Endothelial cell (in vitro differentiated cells): Measurements from ENCODE around the gene LEP. TPM values are rescaled to one million over a fixed set of nuclear protein-coding genes. Genes with fewer than 3 reads are reported as not detected.

Source experiments
- DNase-seq: peaks from one replicate; pipeline ENCODE4 v3.0.0; 2021; ENCODE audit warnings: low spot score
- H3K27ac Mint-ChIP-seq: one replicate; pipeline ENCODE4 v1.8.0; 2021; ENCODE audit warnings: mixed read lengths, inconsistent platforms; ENCODE audit not compliant: unreplicated experiment
- H3K27me3 Mint-ChIP-seq: one replicate; pipeline ENCODE4 v1.8.0; 2021; ENCODE audit warnings: mild to moderate bottlenecking, moderate library complexity, mixed read lengths, inconsistent platforms; ENCODE audit not compliant: unreplicated experiment
- H3K36me3 Mint-ChIP-seq: one replicate; pipeline ENCODE4 v1.8.0; 2021; ENCODE audit warnings: mild to moderate bottlenecking, low read depth, mixed read lengths, inconsistent platforms; ENCODE audit not compliant: unreplicated experiment
- H3K4me1 Mint-ChIP-seq: one replicate; pipeline ENCODE4 v1.8.0; 2021; ENCODE audit warnings: mild to moderate bottlenecking, mixed read lengths, inconsistent platforms; ENCODE audit not compliant: unreplicated experiment
- H3K4me3 Mint-ChIP-seq: one replicate; pipeline ENCODE4 v1.8.0; 2021; ENCODE audit warnings: mild to moderate bottlenecking, mixed read lengths, inconsistent platforms; ENCODE audit not compliant: unreplicated experiment
- H3K9me3 Mint-ChIP-seq: one replicate; pipeline ENCODE4 v1.8.0; 2021; ENCODE audit warnings: mixed read lengths, inconsistent platforms; ENCODE audit not compliant: unreplicated experiment
- total RNA-seq: library from RNA; stranded (reverse); fragmentation: NEBNext Ultra II Directional; extraction: Animal tissue kit (Norgen Biotek cat#: 25700); gene quantifications from one replicate; pipeline ENCODE4 v1.2.1, GENCODE V29; 2021; ENCODE audit not compliant: unreplicated experiment
- TF ChIP-seq, protein P1 (sequence below): fragments of 200-600 bp; sonication (generic); IDR thresholded peaks from one replicate; pipeline ENCODE4 v1.5.0; 2021; ENCODE audit warnings: antibody characterized with exemption; ENCODE audit not compliant: unreplicated experiment

LEP gene
- total RNA-seq, 1 donor from 2014 or later: not detected

DNA sequence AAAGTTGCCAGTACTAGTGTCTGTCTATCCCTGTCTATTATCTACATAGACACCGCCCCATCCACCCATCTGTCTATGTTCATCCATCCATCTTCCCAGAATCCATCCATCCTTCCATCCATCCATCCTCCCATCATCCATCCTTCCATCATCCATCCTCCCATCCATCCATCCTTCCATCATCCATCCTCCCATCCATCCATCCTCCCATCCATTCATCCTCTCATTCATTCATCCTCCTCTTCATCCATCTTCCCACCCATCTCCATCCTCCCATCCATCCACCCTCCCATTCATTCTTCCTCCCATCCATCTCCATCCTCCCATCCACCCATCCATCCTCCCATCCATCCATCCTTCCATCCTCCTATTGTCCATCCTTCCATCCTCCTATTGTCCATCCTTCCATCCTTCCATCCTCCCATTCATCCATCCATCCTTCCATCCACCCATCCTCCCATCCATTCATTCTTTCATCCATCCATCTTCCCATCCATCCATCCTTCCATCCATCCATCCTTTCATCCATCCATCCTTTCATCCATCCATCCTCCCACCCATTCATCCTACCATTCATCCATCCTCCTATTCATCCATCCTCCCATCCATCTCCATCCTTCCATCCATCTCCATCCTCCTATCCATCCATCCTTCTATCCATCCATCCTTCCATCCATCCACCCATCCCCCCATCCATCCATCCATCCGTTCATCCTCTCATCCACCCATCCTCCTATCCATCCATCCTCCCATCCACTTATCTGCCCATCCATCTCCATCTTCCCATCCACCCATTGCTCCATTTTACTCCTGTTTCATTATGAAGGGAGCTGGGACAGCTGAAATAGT is 14.7 kb upstream of the LEP start:
- Mint-ChIP-seq H3K27me3 (peaks cover 13% of the 10 kb centered on the region), H3K9me3 (no peaks in the 10 kb centered on the region), H3K27ac (no peak overlapping the region), H3K4me1 (no peaks in the 10 kb centered on the region), H3K4me3 (no peak overlapping the region), H3K36me3 (no peaks in the 10 kb centered on the region)
- DNase-seq: no peak
- TF ChIP-seq, protein P1, sequence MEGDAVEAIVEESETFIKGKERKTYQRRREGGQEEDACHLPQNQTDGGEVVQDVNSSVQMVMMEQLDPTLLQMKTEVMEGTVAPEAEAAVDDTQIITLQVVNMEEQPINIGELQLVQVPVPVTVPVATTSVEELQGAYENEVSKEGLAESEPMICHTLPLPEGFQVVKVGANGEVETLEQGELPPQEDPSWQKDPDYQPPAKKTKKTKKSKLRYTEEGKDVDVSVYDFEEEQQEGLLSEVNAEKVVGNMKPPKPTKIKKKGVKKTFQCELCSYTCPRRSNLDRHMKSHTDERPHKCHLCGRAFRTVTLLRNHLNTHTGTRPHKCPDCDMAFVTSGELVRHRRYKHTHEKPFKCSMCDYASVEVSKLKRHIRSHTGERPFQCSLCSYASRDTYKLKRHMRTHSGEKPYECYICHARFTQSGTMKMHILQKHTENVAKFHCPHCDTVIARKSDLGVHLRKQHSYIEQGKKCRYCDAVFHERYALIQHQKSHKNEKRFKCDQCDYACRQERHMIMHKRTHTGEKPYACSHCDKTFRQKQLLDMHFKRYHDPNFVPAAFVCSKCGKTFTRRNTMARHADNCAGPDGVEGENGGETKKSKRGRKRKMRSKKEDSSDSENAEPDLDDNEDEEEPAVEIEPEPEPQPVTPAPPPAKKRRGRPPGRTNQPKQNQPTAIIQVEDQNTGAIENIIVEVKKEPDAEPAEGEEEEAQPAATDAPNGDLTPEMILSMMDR: no peak

DNA sequence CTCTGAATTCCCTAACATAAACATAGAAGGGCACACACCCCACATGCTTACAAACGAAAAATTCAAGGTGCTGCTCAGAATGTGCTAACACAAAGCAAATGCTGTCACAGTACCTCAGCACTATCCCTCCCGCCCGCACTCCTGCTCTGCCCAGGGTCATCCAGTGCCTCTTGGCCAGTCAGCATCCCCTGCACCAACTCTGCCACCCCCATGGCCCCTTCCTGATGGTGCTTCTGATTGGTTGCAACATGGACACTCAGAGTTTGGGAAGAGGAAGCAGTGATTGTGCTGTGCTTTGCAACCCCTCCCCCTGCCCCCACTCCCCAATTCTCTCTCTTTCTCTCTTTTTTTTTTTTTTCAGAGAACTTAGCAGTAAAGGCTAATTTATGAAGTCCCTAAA is 13.8 kb upstream of the LEP start:
- no peak for DNase-seq
- no peaks in the 10 kb centered on the region for H3K9me3 Mint-ChIP-seq
- TF ChIP-seq, protein P1: no peak
- H3K4me1 Mint-ChIP-seq: no peaks in the 10 kb centered on the region
- no peak overlapping the region for H3K27ac Mint-ChIP-seq
- H3K4me3 Mint-ChIP-seq: no peak overlapping the region
- H3K27me3 Mint-ChIP-seq: peaks cover 10% of the 10 kb centered on the region
- H3K36me3 Mint-ChIP-seq: no peaks in the 10 kb centered on the region

DNA sequence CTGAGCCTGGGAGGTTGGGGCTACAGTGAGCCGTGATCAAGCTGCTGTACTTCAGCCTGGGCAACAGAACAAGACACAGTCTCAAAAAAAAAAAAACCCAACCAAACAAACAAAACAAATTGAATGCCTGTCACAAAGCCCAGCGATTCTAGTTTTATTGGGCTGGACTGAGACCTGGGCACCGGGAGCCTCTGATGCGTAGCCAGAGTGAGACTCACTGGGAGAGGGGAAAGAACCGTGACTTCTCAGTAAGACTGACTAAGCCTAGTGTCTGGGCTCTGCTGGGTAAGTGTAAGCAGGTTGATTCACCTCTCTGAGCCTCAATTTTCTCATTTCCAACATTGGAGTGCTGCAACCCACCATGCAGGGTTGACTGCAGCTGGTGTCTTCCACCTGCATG is 10.1 kb upstream of the LEP start:
- H3K4me3 Mint-ChIP-seq: no peak overlapping the region
- H3K36me3 Mint-ChIP-seq: no peaks in the 10 kb centered on the region
- H3K9me3 Mint-ChIP-seq: no peaks in the 10 kb centered on the region
- H3K4me1 Mint-ChIP-seq: no peaks in the 10 kb centered on the region
- peaks cover 7% of the 10 kb centered on the region for H3K27me3 Mint-ChIP-seq
- TF ChIP-seq, protein P1: no peak
- H3K27ac Mint-ChIP-seq: no peak overlapping the region
- DNase-seq: no peak

DNA sequence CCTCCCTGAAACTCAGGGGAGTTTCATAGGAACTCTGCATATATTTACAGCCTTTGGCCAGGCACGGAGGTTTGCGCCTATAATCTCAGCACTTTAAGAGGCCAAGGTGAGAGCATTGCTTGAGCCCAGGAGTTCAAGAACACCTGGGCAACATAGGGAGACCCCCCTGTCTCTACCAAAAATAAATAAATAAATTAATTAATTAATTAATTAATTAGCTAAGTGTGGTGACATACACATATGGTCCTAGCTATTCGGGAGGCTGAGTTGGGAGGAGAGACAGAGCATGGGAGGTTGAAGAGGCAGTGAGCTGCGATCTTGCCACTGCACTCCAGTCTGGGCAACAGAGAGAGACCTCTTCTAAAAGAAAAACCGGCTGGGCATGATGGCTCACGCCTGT is 9.4 kb upstream of the LEP start:
- DNase-seq: no peak

DNA sequence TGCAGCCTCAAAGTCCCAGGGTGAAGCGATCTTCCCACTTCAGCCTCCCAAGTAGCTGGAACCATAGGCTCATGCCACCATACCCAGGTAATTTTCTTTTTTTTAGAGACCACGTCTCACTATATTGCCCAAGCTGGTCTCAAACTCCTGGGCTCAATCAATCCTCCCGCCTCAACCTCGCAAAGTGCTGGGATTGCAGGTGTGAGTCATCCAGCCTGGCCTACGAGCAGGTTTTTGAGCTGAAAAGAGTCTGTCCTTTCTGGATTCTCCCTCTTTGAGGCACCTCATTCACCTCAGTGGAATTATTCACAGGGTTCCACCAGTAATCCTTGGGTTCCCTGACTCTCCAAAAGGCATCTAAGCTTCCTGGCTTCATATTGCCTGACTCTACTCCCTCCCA is 7.6 kb upstream of the LEP start:
- TF ChIP-seq, protein P1: no peak
- DNase-seq: no peak
- H3K4me3 Mint-ChIP-seq: no peak overlapping the region
- H3K27me3 Mint-ChIP-seq: no peaks in the 10 kb centered on the region
- H3K27ac Mint-ChIP-seq: no peak overlapping the region
- peaks cover 5% of the 10 kb centered on the region for H3K9me3 Mint-ChIP-seq
- H3K36me3 Mint-ChIP-seq: peaks cover 3% of the 10 kb centered on the region
- H3K4me1 Mint-ChIP-seq: peaks cover 5% of the 10 kb centered on the region

More for the DNA sequence above, 9.4 kb upstream of the LEP start:
- Mint-ChIP-seq H3K9me3 (no peaks in the 10 kb centered on the region), H3K4me1 (no peaks in the 10 kb centered on the region), H3K27me3 (peaks cover 1% of the 10 kb centered on the region), H3K4me3 (no peak overlapping the region), H3K36me3 (no peaks in the 10 kb centered on the region), H3K27ac (no peak overlapping the region)
- TF ChIP-seq, protein P1: no peak
